ENCODE data around the gene GLUD2.

GLUD2 gene

GRCh38 chrX:121028419-121028818, 19.0 kb upstream of the GLUD2 start:
- no peaks in the 10 kb centered on the region for H3K9me3 ChIP-seq (ENCODE audit: insufficient read depth, low read depth, low read length)
- H3K9ac ChIP-seq (ENCODE audit: low read depth, low read length, poor library complexity, severe bottlenecking): no peak overlapping the region
- H4K20me1 ChIP-seq (ENCODE audit: insufficient read depth, low read length, poor library complexity, severe bottlenecking): no peaks in the 10 kb centered on the region
- no peaks in the 10 kb centered on the region for H3F3A ChIP-seq (ENCODE audit: low read depth)
- no peak overlapping the region for H3K4me3 ChIP-seq (ENCODE audit: low read length, poor library complexity, severe bottlenecking)
- no peaks in the 10 kb centered on the region for H3K79me2 ChIP-seq (ENCODE audit: insufficient read depth, low read length)
- no peaks in the 10 kb centered on the region for H3K36me3 ChIP-seq (ENCODE audit: insufficient read depth, low read length)
- H3K4me1 ChIP-seq (ENCODE audit: insufficient read depth, low read length, poor library complexity, severe bottlenecking): no peaks in the 10 kb centered on the region
- H3K27me3 ChIP-seq (ENCODE audit: insufficient read depth, low read length, poor library complexity, severe bottlenecking): no peaks in the 10 kb centered on the region
- TF ChIP-seq EZH2phosphoT487 (IDR thresholded peaks at IDR 0.05; ENCODE audit: borderline replicate concordance): no peak
- TF ChIP-seq CTCF (conservative IDR thresholded peaks at IDR 0.05; ENCODE audit: low read length): no peak
- H3K4me2 ChIP-seq (ENCODE audit: low read depth, low read length, poor library complexity, severe bottlenecking): no peak overlapping the region
- H2AFZ ChIP-seq (ENCODE audit: low read length): no peak overlapping the region
- no peaks in the 10 kb centered on the region for H3K9me2 ChIP-seq (replicated peaks; ENCODE audit: low read depth, low read length)

GRCh38 chrX:121030083-121030482, 17.3 kb upstream of the GLUD2 start:
- H3K36me3 ChIP-seq (ENCODE audit: insufficient read depth, low read length): no peaks in the 10 kb centered on the region
- no peak overlapping the region for H3K9ac ChIP-seq (ENCODE audit: low read depth, low read length, poor library complexity, severe bottlenecking)
- H3K9me2 ChIP-seq (replicated peaks; ENCODE audit: low read depth, low read length): no peaks in the 10 kb centered on the region
- no peak overlapping the region for H2AFZ ChIP-seq (ENCODE audit: low read length)
- no peaks in the 10 kb centered on the region for H3K9me3 ChIP-seq (ENCODE audit: insufficient read depth, low read depth, low read length)
- TF ChIP-seq EZH2phosphoT487 (IDR thresholded peaks at IDR 0.05; ENCODE audit: borderline replicate concordance) (no peak), CTCF (conservative IDR thresholded peaks at IDR 0.05; ENCODE audit: low read length) (no peak)
- no peak overlapping the region for H3K4me2 ChIP-seq (ENCODE audit: low read depth, low read length, poor library complexity, severe bottlenecking)
- H3K4me3 ChIP-seq (ENCODE audit: low read length, poor library complexity, severe bottlenecking): no peak overlapping the region
- no peaks in the 10 kb centered on the region for H3K27me3 ChIP-seq (ENCODE audit: insufficient read depth, low read length, poor library complexity, severe bottlenecking)
- no peaks in the 10 kb centered on the region for H3K79me2 ChIP-seq (ENCODE audit: insufficient read depth, low read length)
- no peaks in the 10 kb centered on the region for H3K4me1 ChIP-seq (ENCODE audit: insufficient read depth, low read length, poor library complexity, severe bottlenecking)
- H3F3A ChIP-seq (ENCODE audit: low read depth): no peaks in the 10 kb centered on the region
- no peaks in the 10 kb centered on the region for H4K20me1 ChIP-seq (ENCODE audit: insufficient read depth, low read length, poor library complexity, severe bottlenecking)

GRCh38 chrX:121032531-121032930, 14.9 kb upstream of the GLUD2 start:
- Histone ChIP-seq H3K4me2 (ENCODE audit: low read depth, low read length, poor library complexity, severe bottlenecking) (no peak overlapping the region), H3K4me1 (ENCODE audit: insufficient read depth, low read length, poor library complexity, severe bottlenecking) (no peaks in the 10 kb centered on the region)
- no peak for TF ChIP-seq EZH2phosphoT487 (IDR thresholded peaks at IDR 0.05; ENCODE audit: borderline replicate concordance)
- no peak for TF ChIP-seq CTCF (conservative IDR thresholded peaks at IDR 0.05; ENCODE audit: low read length)

More at GRCh38 chrX:121032531-121032930, 14.9 kb upstream of the GLUD2 start:
- H3F3A ChIP-seq (ENCODE audit: low read depth): no peaks in the 10 kb centered on the region
- H4K20me1 ChIP-seq (ENCODE audit: insufficient read depth, low read length, poor library complexity, severe bottlenecking): no peaks in the 10 kb centered on the region
- no peaks in the 10 kb centered on the region for H3K79me2 ChIP-seq (ENCODE audit: insufficient read depth, low read length)
- H3K4me3 ChIP-seq (ENCODE audit: low read length, poor library complexity, severe bottlenecking): no peak overlapping the region
- H3K9ac ChIP-seq (ENCODE audit: low read depth, low read length, poor library complexity, severe bottlenecking): no peak overlapping the region
- H3K27me3 ChIP-seq (ENCODE audit: insufficient read depth, low read length, poor library complexity, severe bottlenecking): no peaks in the 10 kb centered on the region
- no peaks in the 10 kb centered on the region for H3K9me3 ChIP-seq (ENCODE audit: insufficient read depth, low read depth, low read length)
- no peak overlapping the region for H2AFZ ChIP-seq (ENCODE audit: low read length)
- H3K36me3 ChIP-seq (ENCODE audit: insufficient read depth, low read length): no peaks in the 10 kb centered on the region
- H3K9me2 ChIP-seq (replicated peaks; ENCODE audit: low read depth, low read length): no peaks in the 10 kb centered on the region
